HFFc6 (cell line): ENCODE measurements around the gene ALDH4A1. TPM values are rescaled to one million over a fixed set of nuclear protein-coding genes. Genes with fewer than 3 reads are reported as not detected.
A peak's percentile ranks its signal among the peaks of the same experiment; 100 is the strongest.

ENCODE experiments used
- DNase-seq: peaks from one replicate; pipeline ENCODE4 v3.0.0-alpha.2; 2018
- H3K27ac Mint-ChIP-seq: 2 replicates; pipeline ENCODE4 v1.8.0; 2020; ENCODE audit warnings: mild to moderate bottlenecking, mixed read lengths
- H3K27me3 Mint-ChIP-seq: 2 replicates; pipeline ENCODE4 v1.8.0; 2021; ENCODE audit warnings: mild to moderate bottlenecking, moderate library complexity, mixed read lengths; ENCODE audit not compliant: insufficient read depth
- H3K36me3 Mint-ChIP-seq: 2 replicates; pipeline ENCODE4 v1.8.0; 2021; ENCODE audit warnings: low read depth, mixed read lengths
- H3K4me1 Mint-ChIP-seq: 2 replicates; pipeline ENCODE4 v1.8.0; 2020; ENCODE audit warnings: low read depth, mixed read lengths
- H3K4me3 Mint-ChIP-seq: 2 replicates; pipeline ENCODE4 v1.8.0; 2020; ENCODE audit warnings: mild to moderate bottlenecking, moderate library complexity, mixed read lengths
- H3K9me3 Mint-ChIP-seq: 2 replicates; pipeline ENCODE4 v1.8.0; 2020; ENCODE audit warnings: mild to moderate bottlenecking, mixed read lengths
- total RNA-seq, 6 experiments: library from RNA; stranded (reverse); fragmentation: NEBNext Ultra II Directional; extraction: Animal tissue kit (Norgen Biotek cat#: 25700); gene quantifications; 2 replicates in 1 of 6; 3 replicates in 5 of 6; pipeline ENCODE4 v1.2.3, GENCODE V29; 2021
- TF ChIP-seq, protein P1 (sequence below): fragments of 200-600 bp; sonication (generic); IDR thresholded peaks from 2 replicates; pipeline ENCODE4 v1.5.0; 2021; ENCODE audit warnings: antibody characterized with exemption, mild to moderate bottlenecking

Gene ALDH4A1
- total RNA-seq, 6 experiments from 2014 or later, result 18.3 to 24.1 (median 20.2) TPM

- TF ChIP-seq, protein P1, sequence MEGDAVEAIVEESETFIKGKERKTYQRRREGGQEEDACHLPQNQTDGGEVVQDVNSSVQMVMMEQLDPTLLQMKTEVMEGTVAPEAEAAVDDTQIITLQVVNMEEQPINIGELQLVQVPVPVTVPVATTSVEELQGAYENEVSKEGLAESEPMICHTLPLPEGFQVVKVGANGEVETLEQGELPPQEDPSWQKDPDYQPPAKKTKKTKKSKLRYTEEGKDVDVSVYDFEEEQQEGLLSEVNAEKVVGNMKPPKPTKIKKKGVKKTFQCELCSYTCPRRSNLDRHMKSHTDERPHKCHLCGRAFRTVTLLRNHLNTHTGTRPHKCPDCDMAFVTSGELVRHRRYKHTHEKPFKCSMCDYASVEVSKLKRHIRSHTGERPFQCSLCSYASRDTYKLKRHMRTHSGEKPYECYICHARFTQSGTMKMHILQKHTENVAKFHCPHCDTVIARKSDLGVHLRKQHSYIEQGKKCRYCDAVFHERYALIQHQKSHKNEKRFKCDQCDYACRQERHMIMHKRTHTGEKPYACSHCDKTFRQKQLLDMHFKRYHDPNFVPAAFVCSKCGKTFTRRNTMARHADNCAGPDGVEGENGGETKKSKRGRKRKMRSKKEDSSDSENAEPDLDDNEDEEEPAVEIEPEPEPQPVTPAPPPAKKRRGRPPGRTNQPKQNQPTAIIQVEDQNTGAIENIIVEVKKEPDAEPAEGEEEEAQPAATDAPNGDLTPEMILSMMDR, result no peak
- peaks cover 48% of the 10 kb centered on the region for H3K4me1 Mint-ChIP-seq
- H3K4me3 Mint-ChIP-seq, result no peak overlapping the region
- peaks cover 1% of the 10 kb centered on the region; the same call in 1 of the 2 replicates for H3K27me3 Mint-ChIP-seq
- peaks cover 5% of the 10 kb centered on the region; the same call in 1 of the 2 replicates for H3K36me3 Mint-ChIP-seq
- peaks cover 4% of the 10 kb centered on the region; the same call in 1 of the 2 replicates for H3K9me3 Mint-ChIP-seq
- H3K27ac Mint-ChIP-seq, result no peak overlapping the region
- DNase-seq, result no peak
Observed at GRCh38 chr1:18920931-18921330, 18.6 kb upstream of the ALDH4A1 start.

DNA sequence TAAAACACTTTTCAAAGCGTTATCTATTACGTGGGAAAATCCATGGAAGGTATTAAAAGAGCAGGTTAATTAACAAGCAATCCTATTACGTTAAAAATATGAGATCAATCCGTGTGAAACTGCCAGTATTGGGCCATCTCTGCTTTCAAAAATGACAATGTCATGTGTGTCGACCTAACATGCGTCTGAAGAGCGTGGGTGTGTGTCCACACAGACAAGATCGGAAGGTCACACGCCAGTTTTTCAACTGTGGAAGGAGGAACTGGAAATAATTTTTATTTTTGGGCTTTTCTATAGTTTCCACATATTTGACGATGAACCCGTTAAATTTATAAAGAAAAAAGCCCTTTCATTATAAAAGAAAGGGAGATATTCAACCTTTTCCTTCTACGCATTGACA lies 17.6 kb upstream of the ALDH4A1 start:
- no peaks in the 10 kb centered on the region for H3K36me3 Mint-ChIP-seq
- no peaks in the 10 kb centered on the region for H3K9me3 Mint-ChIP-seq
- no peak overlapping the region for H3K27ac Mint-ChIP-seq
- peaks cover 1% of the 10 kb centered on the region; the same call in 1 of the 2 replicates for H3K27me3 Mint-ChIP-seq
- H3K4me3 Mint-ChIP-seq, result no peak overlapping the region
- DNase-seq, result no peak
- peaks cover 38% of the 10 kb centered on the region for H3K4me1 Mint-ChIP-seq
- TF ChIP-seq, protein P1, result no peak

- TF ChIP-seq, protein P1, result no peak
- peaks cover 33% of the 10 kb centered on the region for H3K4me1 Mint-ChIP-seq
- H3K36me3 Mint-ChIP-seq, result no peaks in the 10 kb centered on the region
- DNase-seq, result no peak
- no peaks in the 10 kb centered on the region for H3K9me3 Mint-ChIP-seq
- H3K4me3 Mint-ChIP-seq, result no peak overlapping the region
- peaks cover 1% of the 10 kb centered on the region; the same call in 1 of the 2 replicates for H3K27me3 Mint-ChIP-seq
- H3K27ac Mint-ChIP-seq, result no peak overlapping the region
Observed at GRCh38 chr1:18919197-18919905, 17.0 kb upstream of the ALDH4A1 start.

DNA sequence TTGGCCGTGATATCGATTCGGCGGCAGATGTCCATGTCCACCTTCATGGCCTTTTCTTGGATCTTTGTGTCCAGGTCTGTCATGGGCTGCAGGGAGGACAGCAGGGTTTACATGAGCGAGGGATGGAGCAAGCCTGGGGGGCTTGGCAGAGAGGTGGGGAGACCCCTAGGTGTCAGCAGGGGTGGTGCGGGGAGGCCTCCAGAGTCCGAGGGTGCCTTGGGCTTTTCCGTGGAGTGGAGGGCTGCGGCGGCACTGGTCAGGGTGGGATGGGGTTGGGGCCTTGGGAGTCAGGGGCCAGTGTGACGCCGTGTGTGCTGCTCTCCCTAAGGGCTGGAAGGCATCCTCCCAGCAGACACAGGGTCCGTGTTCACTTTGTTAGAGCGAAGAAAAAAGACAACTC lies 16.1 kb upstream of the ALDH4A1 start:
- Mint-ChIP-seq H3K36me3 (no peaks in the 10 kb centered on the region), H3K9me3 (no peaks in the 10 kb centered on the region), H3K4me3 (no peak overlapping the region), H3K27ac (no peak overlapping the region), H3K27me3 (peaks cover 1% of the 10 kb centered on the region; the same call in 1 of the 2 replicates), H3K4me1 (peaks cover 31% of the 10 kb centered on the region)
- TF ChIP-seq, protein P1, result 0 out of 2 replicates have a peak, but pooled peaks have one; percentile 12
- no peak for DNase-seq

GRCh38 chr1:18917071-18917799 lies 14.9 kb upstream of the ALDH4A1 start:
- H3K27ac Mint-ChIP-seq, result no peak overlapping the region
- peaks cover 1% of the 10 kb centered on the region; the same call in 1 of the 2 replicates for H3K27me3 Mint-ChIP-seq
- no peak overlapping the region for H3K4me3 Mint-ChIP-seq
- no peak for DNase-seq
- H3K36me3 Mint-ChIP-seq, result no peaks in the 10 kb centered on the region
- H3K4me1 Mint-ChIP-seq, result peaks cover 24% of the 10 kb centered on the region
- no peaks in the 10 kb centered on the region for H3K9me3 Mint-ChIP-seq
- TF ChIP-seq, protein P1, result no peak
